Hematopoietic multipotent progenitor cell (in vitro differentiated cells): ENCODE data around the gene CA11. TPM values are rescaled to one million over a fixed set of nuclear protein-coding genes. Genes with fewer than 3 reads are reported as not detected.

Source experiments
- DNase-seq, 3 donors: peaks; one replicate each; pipeline ENCODE4 v3.0.0-alpha.2; 2011 to 2015; ENCODE audit warnings: low read depth in 2 of 3, low spot score in 2 of 3
- total RNA-seq: library from RNA; depleted of rRNA; stranded (reverse); fragments of >200 nt; gene quantifications from one replicate; pipeline ENCODE4 v1.2.3, GENCODE V29; 2012

The CA11 gene
- total RNA-seq, 1 donor: 2.4 TPM

- DNase-seq: no peak
Measured at GRCh38 chr19:48595833-48596232, 50.2 kb downstream of the CA11 start.

GRCh38 chr19:48595171-48595570, 50.8 kb downstream of the CA11 start:
- no peak for DNase-seq

- peak in 1 of 3 donors; percentile 34 for DNase-seq
Measured at GRCh38 chr19:48591021-48591420, 55.0 kb downstream of the CA11 start.

- DNase-seq: peak; percentile 73 to 90 (median 86)
Measured at GRCh38 chr19:48588670-48589401, 57.2 kb downstream of the CA11 start.

Other genes starting within 250 kb of the CA11 start
- 41.2 TPM for gene GRWD1, start 200.2 kb downstream of the CA11 start, total RNA-seq
- gene KCNJ14, start 190.6 kb downstream of the CA11 start, total RNA-seq: 1.6 TPM
- 62.7 TPM for gene CYTH2, start 176.8 kb downstream of the CA11 start, total RNA-seq
- 0.54 TPM for gene LMTK3, start 134.4 kb downstream of the CA11 start, total RNA-seq
- gene SULT2B1, start 94.0 kb downstream of the CA11 start, total RNA-seq: not detected
- not detected for gene SPACA4, start 39.4 kb downstream of the CA11 start, total RNA-seq
- 3.2 TPM for gene FAM83E, start 31.1 kb downstream of the CA11 start, total RNA-seq
- gene RPL18, start 27.0 kb downstream of the CA11 start, total RNA-seq: 4,879 TPM
- 10.0 TPM for gene SPHK2, start 26.7 kb downstream of the CA11 start, total RNA-seq
- gene DBP, start 8.8 kb downstream of the CA11 start, total RNA-seq: 9.4 TPM
- gene NTN5, start 26.8 kb upstream of the CA11 start, total RNA-seq: 1.6 TPM
- under 0.01 TPM for gene FUT2, start 49.8 kb upstream of the CA11 start, total RNA-seq
- 1.1 TPM for gene MAMSTR, start 73.5 kb upstream of the CA11 start, total RNA-seq
- gene RASIP1, start 94.4 kb upstream of the CA11 start, total RNA-seq: 0.54 TPM
- under 0.01 TPM for gene IZUMO1, start 100.7 kb upstream of the CA11 start, total RNA-seq
- gene FUT1, start 106.5 kb upstream of the CA11 start, total RNA-seq: 1.6 TPM
- gene FGF21, start 109.3 kb upstream of the CA11 start, total RNA-seq: not detected
- 41.7 TPM for gene BCAT2, start 164.8 kb upstream of the CA11 start, total RNA-seq
- 2.4 TPM for gene HSD17B14, start 190.3 kb upstream of the CA11 start, total RNA-seq
- 10.8 TPM for gene PLEKHA4, start 222.4 kb upstream of the CA11 start, total RNA-seq
- gene PPP1R15A, start 226.2 kb upstream of the CA11 start, total RNA-seq: 156 TPM